ENCODE results near the gene BTBD9. TPM values are rescaled to one million over a fixed set of nuclear protein-coding genes. Genes with fewer than 3 reads are reported as not detected.
A peak's percentile ranks its signal among the peaks of the same experiment; 100 is the strongest.

BTBD9 gene
- total RNA-seq, 1 experiment from 2014 or later: 8.9 TPM

GRCh38 chr6:38119516-38119915, 520.2 kb downstream of the BTBD9 start:
- Histone ChIP-seq H2AFZ (ENCODE audit: low read length) (no peak overlapping the region), H3K27me3 (ENCODE audit: insufficient read depth, low read length) (no peaks in the 10 kb centered on the region), H3K9me3 (ENCODE audit: control insufficient read depth, low read depth, low read length) (no peaks in the 10 kb centered on the region), H4K20me1 (ENCODE audit: control insufficient read depth, insufficient read depth, insufficient read length) (no peaks in the 10 kb centered on the region), H2BK20ac (ENCODE audit: low read depth, low read length, poor library complexity, severe bottlenecking) (no peak overlapping the region), H3K14ac (ENCODE audit: insufficient read depth, low read length) (no peak overlapping the region), H3K4me2 (ENCODE audit: insufficient read depth, insufficient read length, low read length) (no peak overlapping the region), H3K79me1 (ENCODE audit: insufficient read depth, low read depth, low read length, poor library complexity, severe bottlenecking) (no peaks in the 10 kb centered on the region), H3K79me2 (ENCODE audit: insufficient read depth, low read length) (no peaks in the 10 kb centered on the region), H4K91ac (ENCODE audit: insufficient read length, low read depth, low read length) (no peak overlapping the region), H3K27ac (ENCODE audit: insufficient read length, low read depth, low read length) (no peak overlapping the region), H3T11ph (ENCODE audit: low read length) (no peak overlapping the region), H3K23ac (ENCODE audit: insufficient read length, low read depth, low read length) (no peak overlapping the region), H3K4me1 (ENCODE audit: insufficient read depth, low read length) (0 out of 2 replicates have a peak, but pooled peaks cover 2% of the 10 kb centered on the region), H3K56ac (ENCODE audit: insufficient read length, low read depth, low read length) (no peak overlapping the region), H3K18ac (ENCODE audit: insufficient read length, low read depth, low read length) (no peak overlapping the region), H4K5ac (ENCODE audit: insufficient read length, low read depth, low read length) (no peak overlapping the region), H2BK15ac (ENCODE audit: low read depth, low read length) (no peak overlapping the region), H3K23me2 (ENCODE audit: insufficient read length, low read depth, low read length, poor library complexity, severe bottlenecking) (no peaks in the 10 kb centered on the region), H3K4ac (ENCODE audit: low read depth, low read length) (no peak overlapping the region), H2BK5ac (ENCODE audit: insufficient read length, low read length) (no peak overlapping the region), H2BK120ac (ENCODE audit: low read depth, low read length, poor library complexity, severe bottlenecking) (no peak overlapping the region), H2BK12ac (ENCODE audit: insufficient read length, low read depth, low read length) (no peak overlapping the region), H3K9ac (ENCODE audit: extremely low read depth, insufficient read length, low read length) (no peak overlapping the region), H2AK5ac (ENCODE audit: insufficient read length, low read length) (no peak overlapping the region), H4K8ac (replicated peaks; ENCODE audit: insufficient read length, low read depth, low read length) (no peak overlapping the region)
- no peaks in the 10 kb centered on the region for H3K9me3 Mint-ChIP-seq
- no CpG with 5 or more reads among the region's 6 CpGs for WGBS (ENCODE audit: extremely low coverage, insufficient read length, low lambda C conversion rate)
- TF ChIP-seq CTCF (conservative IDR thresholded peaks at IDR 0.05): no peak
- peaks cover 6 to 10% (median 8%) of the 10 kb centered on the region in 3 experiments; a peak in 6 of 7 replicates for H3K36me3 Mint-ChIP-seq (ENCODE audit: insufficient read depth in 1 of 3, low read depth in 3 of 3)
- no peaks in the 10 kb centered on the region for H3K27me3 Mint-ChIP-seq (ENCODE audit: low read depth)
- no peak overlapping the region for H3K4me3 Mint-ChIP-seq
- no peak for DNase-seq
- 0 out of 7 replicates have a peak overlapping the region, but pooled peaks of 1 of the 3 experiments have one; percentile 41 for H3K27ac Mint-ChIP-seq
- peaks cover 12 to 13% of the 10 kb centered on the region in 2 experiments for H3K4me1 Mint-ChIP-seq

Measured in H9 (cell line).